Psoas muscle (tissue), 8 donors: ENCODE results near the gene SEPTIN8. TPM values are rescaled to one million over a fixed set of nuclear protein-coding genes. Genes with fewer than 3 reads are reported as not detected.

ENCODE experiments used
- ATAC-seq, 4 donors: fragments of 200-7000 bp; cut with Tn5 transposase; one replicate each; pipeline ENCODE4 v1.9.1; 2020; ENCODE audit warnings: moderate library complexity in 3 of 4, mild to moderate bottlenecking in 2 of 4
- DNase-seq, 2 donors: peaks; one replicate each; pipeline ENCODE4 v3.0.0-alpha.2; 2020
- H3K27ac ChIP-seq: fragments of 200-600 bp; one replicate; pipeline ENCODE4 v1.8.0; 2022
- H3K27me3 ChIP-seq, 3 donors: fragments of 200-600 bp in 1 of 3; one replicate each; pipeline versions ENCODE4 v1.6.1 to v1.8.0; 2013 to 2022; ENCODE audit warnings: low read length in 2 of 3, mild to moderate bottlenecking in 2 of 3, moderate library complexity in 1 of 3; ENCODE audit not compliant: insufficient read depth in 3 of 3
- H3K36me3 ChIP-seq, 2 donors: fragments of 200-600 bp in 1 of 2; one replicate each; pipeline versions ENCODE4 v1.6.1 to v1.8.0; 2013 to 2022; ENCODE audit warnings: low read depth in 1 of 2, mild to moderate bottlenecking in 1 of 2, moderate library complexity in 1 of 2; ENCODE audit not compliant: insufficient read depth in 1 of 2
- H3K4me1 ChIP-seq: fragments of 200-600 bp; one replicate; pipeline ENCODE4 v1.8.0; 2022
- H3K4me3 ChIP-seq: fragments of 200-600 bp; one replicate; pipeline ENCODE4 v1.8.0; 2022; ENCODE audit warnings: mild to moderate bottlenecking
- H3K9me3 ChIP-seq: fragments of 200-600 bp; one replicate; pipeline ENCODE4 v1.8.0; 2022
- CTCF ChIP-seq: fragments of 200-600 bp; IDR thresholded peaks from one replicate; pipeline ENCODE4 v1.8.0; 2022; ENCODE audit warnings: antibody characterized with exemption
- WGBS, 3 donors: extraction: QIAGEN DNeasy Blood & Tissue Kit; methylation state at CpG; one replicate each; pipeline versions ENCODE4 v1.1.6 to v1.1.7; 2013; 5-methylcytosine and 5-hydroxymethylcytosine counted together
- intact Hi-C, 2 donors: fragments of 100-400 bp; cut with DNase I; formaldehyde crosslinking; loops; one replicate each; pipeline versions ENCODE4 v1.11.0 to v1.14.2; 2022
- long read RNA-seq, 2 donors: library from polyadenylated mRNA; unstranded; transcript quantifications; one replicate each; pipeline ENCODE4 v2.0.0, GENCODE V29; 2021
- polyA plus RNA-seq, 3 donors: library from polyadenylated mRNA; stranded (reverse); fragments of 200-250 nt; gene quantifications; one replicate each; pipeline ENCODE4 v1.2.3, GENCODE V29; 2013
- total RNA-seq, 4 donors: library from RNA; stranded (reverse); fragmentation: NEBNext Ultra II Directional in 2 of 4; extraction: Animal tissue kit (Norgen Biotek cat#: 25700) in 2 of 4; gene quantifications; one replicate each; pipeline versions ENCODE4 v1.2.1 to v1.2.4, GENCODE V29; 2021 to 2023
- donor health status: healthy with polysubstance abuse.
- donor health status: DM: no; HTN: no; CAD: no; lungs with moderate emphysema.
- donor health status: Bipolar disorder and iron deficiency.
- donor health status: healthy.
- donor health status: DM: yes; HTN: yes; CAD: no.
- donor health status: DM: no; HTN: no; CAD: no.
- donor health status: DM: no; HTN: no; CAD: no.
- donor health status: DM: yes; HTN: yes; CAD: no.

SEPTIN8 gene
- total RNA-seq (10 to 100 TPM in 1 of 4 donors, 1 to 10 TPM in 3; 9.2 to 13.1 (median 9.6) TPM), polyA plus RNA-seq (1 to 10 TPM; 3.8 to 5.7 (median 4.4) TPM)
- long read RNA-seq, donor 1, full-length matches to known transcripts, result 12 of 14 reads
- long read RNA-seq, donor 1, partial matches to known transcripts, result 0 of 14 reads
- long read RNA-seq, donor 1, other reads (novel, unspliced or antisense), result 2 of 14 reads
- long read RNA-seq, donor 2, full-length matches to known transcripts, result 5 of 17 reads
- long read RNA-seq, donor 2, partial matches to known transcripts, result 2 of 17 reads
- long read RNA-seq, donor 2, other reads (novel, unspliced or antisense), result 10 of 17 reads

DNA sequence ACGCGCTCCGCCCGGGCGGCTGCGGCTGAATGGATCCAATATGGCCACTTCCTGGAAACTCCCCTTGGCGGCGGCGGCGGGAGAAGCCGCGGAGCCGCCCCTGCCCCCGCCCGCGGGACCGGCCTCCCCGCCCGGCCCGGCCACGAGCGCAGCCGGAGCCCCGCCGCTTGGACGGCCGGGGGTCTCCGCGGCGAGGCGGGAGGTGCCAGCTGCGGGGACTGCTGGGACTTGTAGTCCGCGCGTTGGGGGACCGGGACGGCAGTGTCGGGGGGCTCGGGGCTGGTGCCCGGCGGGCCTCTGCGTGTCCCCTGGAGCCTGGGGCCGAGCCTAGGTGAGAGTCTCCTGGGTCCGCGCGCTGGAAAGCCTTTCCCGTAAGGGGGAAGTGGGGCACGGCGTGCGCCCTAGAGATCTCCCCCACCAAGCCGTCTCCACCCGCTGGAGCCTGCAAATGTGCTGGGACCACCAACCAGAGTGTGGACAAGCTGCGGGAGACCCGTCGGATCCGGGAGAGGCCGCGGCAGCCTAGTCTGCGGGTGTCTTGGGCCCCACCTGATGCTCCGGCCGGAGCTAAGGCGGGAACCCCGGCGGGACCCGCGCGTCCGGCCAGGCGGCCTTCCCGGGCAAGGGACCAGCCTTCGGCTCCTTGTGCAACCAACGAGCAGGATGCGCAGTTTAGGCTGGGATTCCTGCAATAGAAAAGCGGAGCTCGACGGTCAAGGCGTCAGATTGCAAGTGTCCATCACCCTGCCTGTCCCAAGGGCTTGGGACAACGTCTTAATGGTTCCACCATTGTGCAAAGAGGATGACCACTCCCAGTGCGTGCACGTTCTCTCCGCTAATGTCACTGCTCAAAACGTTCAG, at the start of gene SEPTIN8:
TSS of gene SEPTIN8 (minus strand) at position 31 of the 861 bp plus-strand sequence. CDS start 102 bp downstream, outside the sequence.
- 1 to 2% (median 1%) methylated on average over 42 to 82 of the region's 82 CpGs for WGBS, 3 donors
- intact Hi-C loops, result no loop called here
- peak; percentile 69 to 78 for DNase-seq
- peak; percentile 60 to 81 (median 69) for ATAC-seq
- H3K27me3 ChIP-seq, result no peaks in the 10 kb centered on the region
- no peak for TF ChIP-seq CTCF
- peak within 1 kb of the TSS; percentile 72 for H3K27ac ChIP-seq
- peaks cover 3% of the 10 kb centered on the region for H3K4me1 ChIP-seq
- peak within 1 kb of the TSS; percentile 94 for H3K4me3 ChIP-seq
- H3K9me3 ChIP-seq, result no peaks in the 10 kb centered on the region
- no peaks in the 10 kb centered on the region for H3K36me3 ChIP-seq

- Histone ChIP-seq H3K27ac (no peak overlapping the region), H3K9me3 (no peaks in the 10 kb centered on the region), H3K4me1 (peaks cover 5% of the 10 kb centered on the region), H3K36me3 (no peaks in the 10 kb centered on the region), H3K27me3 (peaks cover 0 to 48% (median 5%) of the 10 kb centered on the region in 3 donors), H3K4me3 (no peak overlapping the region)
- TF ChIP-seq CTCF, result no peak
- ATAC-seq (no peak), DNase-seq (no peak)
- intact Hi-C loops, result loop anchor here in 1 of 2 donors (5.0 kb wide), 1 partner anchor 56 kb away; no protein-coding TSS in a partner anchor
- WGBS, 3 donors, result 78 to 88% (median 79%) methylated on average over 6 of the region's 6 CpGs
Measured at GRCh38 chr5:132826424-132827082, 49.5 kb upstream of the SEPTIN8 start.

DNA sequence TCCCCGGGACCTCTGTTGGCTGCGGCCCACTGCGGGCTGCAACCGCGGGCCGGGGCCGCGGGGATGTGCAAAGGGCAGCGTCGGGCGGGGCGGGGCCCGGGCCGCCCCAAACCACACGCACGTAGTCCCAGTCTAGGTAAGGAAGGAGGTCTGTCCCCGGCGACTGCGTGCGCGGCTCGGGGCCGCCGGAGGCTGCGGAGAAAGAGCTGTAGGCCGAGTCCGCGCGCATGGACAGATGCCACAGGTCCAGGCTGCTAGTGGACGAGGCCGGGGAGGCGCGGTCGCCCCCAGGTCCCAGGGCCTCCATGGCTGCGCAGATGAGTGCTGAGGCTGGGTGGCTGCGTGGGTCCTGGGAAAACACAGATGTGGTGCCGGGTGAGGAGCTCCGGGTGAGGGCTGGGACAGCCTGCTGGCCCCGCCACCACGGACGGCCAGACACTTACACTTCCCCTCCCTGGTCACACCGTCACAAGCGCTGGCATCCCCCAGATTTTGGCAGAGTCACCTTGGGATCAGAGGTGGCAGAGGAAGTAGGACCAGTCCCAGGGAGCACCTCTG, 48.9 kb upstream of the SEPTIN8 start:
- ATAC-seq, result no peak

More for the DNA sequence above, 48.9 kb upstream of the SEPTIN8 start:
- Histone ChIP-seq H3K36me3 (no peaks in the 10 kb centered on the region), H3K9me3 (no peaks in the 10 kb centered on the region), H3K4me1 (peaks cover 5% of the 10 kb centered on the region), H3K27ac (no peak overlapping the region), H3K4me3 (no peak overlapping the region), H3K27me3 (peaks cover 0 to 48% (median 5%) of the 10 kb centered on the region in 3 donors)
- intact Hi-C loops, result loop anchor here in 1 of 2 donors (5.0 kb wide), 1 partner anchor 56 kb away; no protein-coding TSS in a partner anchor
- WGBS, 3 donors, result 40 to 55% (median 46%) methylated on average over 43 of the region's 43 CpGs
- no peak for TF ChIP-seq CTCF
- DNase-seq, result no peak
